Bronchial epithelial cell (primary cell): ENCODE data around the gene CEP170B. TPM values are rescaled to one million over a fixed set of nuclear protein-coding genes. Genes with fewer than 3 reads are reported as not detected.

ENCODE experiments used
- DNase-seq: peaks from one replicate; pipeline ENCODE4 v3.0.0-alpha.2; 2010; ENCODE audit warnings: low read depth
- FAIRE-seq: peaks from 2 replicates; lab custom pipeline; 2011; peaks lifted over from hg19 to GRCh38; lab: Jason Lieb, UNC
- H3K27me3 ChIP-seq: 2 replicates; pipeline ENCODE4 v1.5.1; 2011; ENCODE audit warnings: low read length; ENCODE audit not compliant: control insufficient read depth, insufficient read depth
- H3K36me3 ChIP-seq: 2 replicates; pipeline ENCODE4 v1.5.1; 2011; ENCODE audit warnings: low read length; ENCODE audit not compliant: control insufficient read depth, insufficient read depth
- H3K4me3 ChIP-seq: 2 replicates; pipeline ENCODE4 v1.5.1; 2011; ENCODE audit warnings: mild to moderate bottlenecking, low read depth, low read length, control low read depth
- CTCF ChIP-seq: IDR thresholded peaks from 2 replicates; pipeline ENCODE4 v1.5.1; 2011; ENCODE audit warnings: mild to moderate bottlenecking, moderate library complexity, low read length, control low read depth, inconsistent platforms; ENCODE audit not compliant: insufficient read depth, severe bottlenecking
- total RNA-seq: library from RNA; depleted of rRNA; stranded (reverse); fragments of >200 nt; gene quantifications from 2 replicates; pipeline ENCODE4 v1.2.1, GENCODE V29; 2014

CEP170B gene
- total RNA-seq, 1 donor from 2014 or later, result 29.0 TPM

DNA sequence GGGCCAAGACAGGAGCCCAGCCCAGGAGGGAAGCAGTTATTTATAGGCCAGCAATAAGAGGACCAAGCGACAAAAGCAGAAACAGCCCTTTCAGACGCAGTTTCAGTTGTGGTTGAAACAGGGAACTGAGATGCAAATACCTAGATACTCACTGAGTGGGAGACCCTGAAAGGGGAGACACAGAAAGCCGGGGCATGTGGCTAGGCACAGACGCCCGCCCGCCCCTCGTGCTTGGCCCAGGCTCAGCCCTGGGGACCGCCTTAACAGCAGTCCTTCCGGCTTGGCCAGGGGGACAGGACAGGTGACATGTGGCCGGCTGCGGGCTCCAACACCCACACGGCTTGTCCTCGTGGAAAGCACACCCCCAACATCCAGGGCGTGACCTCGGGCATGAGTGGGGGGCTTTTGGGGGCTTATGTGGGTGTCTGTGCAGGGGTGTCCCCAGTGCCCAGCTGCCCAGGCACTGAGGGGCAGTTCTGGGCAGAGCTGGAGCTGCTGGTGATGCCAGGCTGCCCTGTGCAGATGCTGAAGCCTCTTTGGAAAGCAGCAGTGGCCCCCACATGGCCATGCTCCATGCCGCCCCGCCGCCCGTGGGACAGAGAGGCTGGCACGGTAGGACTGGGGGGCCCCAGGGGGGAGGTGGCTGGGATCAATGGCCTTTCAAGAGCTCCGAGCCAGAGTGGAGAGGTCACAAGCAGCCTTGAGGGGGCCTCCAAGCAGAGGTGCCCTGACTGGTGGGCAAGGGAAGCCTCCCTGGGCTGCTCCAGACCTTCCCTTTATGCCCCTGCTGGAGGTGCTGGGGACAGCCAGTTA is 61.8 kb downstream of the CEP170B start:
- Histone ChIP-seq H3K4me3 (no peak overlapping the region), H3K27me3 (peaks cover 2% of the 10 kb centered on the region), H3K36me3 (no peaks in the 10 kb centered on the region)
- FAIRE-seq, result no peak
- DNase-seq, result no peak
- no peak for TF ChIP-seq CTCF

GRCh38 chr14:104927432-104927816 is 62.4 kb downstream of the CEP170B start:
- no peak overlapping the region for H3K4me3 ChIP-seq
- FAIRE-seq (no peak), DNase-seq (no peak)
- no peaks in the 10 kb centered on the region for H3K36me3 ChIP-seq
- no peak for TF ChIP-seq CTCF
- H3K27me3 ChIP-seq, result peaks cover 2% of the 10 kb centered on the region

GRCh38 chr14:104927901-104928300 is 62.8 kb downstream of the CEP170B start:
- no peak for TF ChIP-seq CTCF
- peaks cover 5% of the 10 kb centered on the region for H3K27me3 ChIP-seq
- no peak for DNase-seq
- no peak overlapping the region for H3K4me3 ChIP-seq
- H3K36me3 ChIP-seq, result no peaks in the 10 kb centered on the region
- no peak for FAIRE-seq

GRCh38 chr14:104928391-104929133 is 63.5 kb downstream of the CEP170B start:
- Histone ChIP-seq H3K27me3 (peaks cover 5% of the 10 kb centered on the region), H3K4me3 (no peak overlapping the region), H3K36me3 (no peaks in the 10 kb centered on the region)
- TF ChIP-seq CTCF, result no peak
- DNase-seq (no peak), FAIRE-seq (no peak)

DNA sequence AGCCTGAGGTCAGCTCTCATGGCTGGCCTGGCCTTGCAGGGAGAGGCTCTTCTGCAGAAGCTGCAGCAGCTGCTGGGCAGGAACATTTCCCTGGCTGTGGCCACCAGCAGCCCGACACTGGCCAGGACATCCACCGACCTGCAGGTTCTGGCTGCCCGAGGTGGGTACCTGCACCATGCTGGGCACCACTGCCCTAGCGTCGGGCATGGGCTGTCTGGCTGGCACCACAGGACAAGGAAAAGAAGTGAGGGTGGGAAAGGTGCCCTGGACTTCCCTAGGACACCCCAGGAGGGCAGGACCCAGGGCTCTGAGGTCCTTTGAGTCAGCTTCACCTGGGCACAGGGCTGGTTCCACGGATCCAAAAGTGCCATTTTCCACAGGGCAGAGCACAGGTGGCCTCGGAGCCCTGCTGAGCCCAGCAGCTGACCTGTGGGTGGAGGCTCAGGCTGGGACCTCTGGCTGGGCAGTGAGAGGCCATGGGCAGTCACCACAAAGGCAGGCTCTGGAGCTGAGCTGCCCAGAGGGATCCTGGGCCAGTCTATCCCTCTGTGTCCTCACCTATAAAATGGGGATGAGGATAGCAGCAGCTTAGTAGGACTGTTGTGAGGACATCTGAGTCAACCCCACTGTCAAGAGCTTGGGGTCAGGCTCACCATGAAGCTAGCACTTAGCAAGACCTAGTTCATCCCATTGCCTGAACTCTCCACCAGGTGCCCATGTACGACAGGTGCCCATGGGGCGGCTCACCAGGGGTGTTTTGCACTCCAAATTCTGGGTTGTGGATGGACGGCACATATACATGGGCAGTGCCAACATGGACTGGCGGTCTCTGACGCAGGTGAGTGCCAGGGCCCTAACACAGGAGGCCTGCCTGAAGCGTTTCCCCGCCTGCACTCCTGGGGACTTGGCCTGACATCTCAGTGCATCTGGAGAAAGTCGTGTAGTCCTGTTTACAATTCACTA is 64.5 kb downstream of the CEP170B start:
- Histone ChIP-seq H3K4me3 (no peak overlapping the region), H3K27me3 (peaks cover 6% of the 10 kb centered on the region), H3K36me3 (no peaks in the 10 kb centered on the region)
- DNase-seq (no peak), FAIRE-seq (no peak)
- TF ChIP-seq CTCF, result no peak
